ENCODE measurements around the gene MGAT2. TPM values are rescaled to one million over a fixed set of nuclear protein-coding genes. Genes with fewer than 3 reads are reported as not detected.

The MGAT2 gene
- total and polyA plus RNA-seq, 7 experiments from 2014 or later: 16.5 to 69.3 (median 26.3) TPM

DNA sequence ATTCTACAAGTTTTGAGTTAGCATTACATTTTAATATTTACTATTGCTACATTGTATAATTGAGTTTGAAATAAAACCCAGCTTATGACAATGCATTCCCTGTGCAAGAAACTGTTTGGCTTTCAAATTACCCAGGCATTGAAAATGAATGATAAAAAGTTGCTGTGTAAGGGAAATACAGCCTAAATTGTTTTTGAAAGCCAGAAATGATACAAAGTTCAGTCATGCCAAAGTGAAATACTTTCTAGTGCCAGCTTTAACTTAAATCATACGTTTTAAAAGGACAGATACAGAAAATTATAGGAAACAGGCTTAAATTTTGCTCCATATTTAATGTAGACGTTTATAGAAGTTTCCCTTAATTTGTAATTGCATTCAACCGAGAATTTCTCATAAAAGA is 2.8 kb downstream of the MGAT2 start:
- Histone ChIP-seq H3K4me3 (ENCODE audit: low read length) (peak overlapping the region; percentile 30), H3K4me1 (ENCODE audit: control insufficient read depth in 2 of 2, insufficient read depth in 2 of 2, low read length in 2 of 2) (peaks cover 30 to 37% of the 10 kb centered on the region in 2 donors), H3K27ac (ENCODE audit: low read depth, low read length) (peak overlapping the region; percentile 97), H3K36me3 (ENCODE audit: control insufficient read depth in 2 of 3, insufficient read depth in 3 of 3, low read length in 3 of 3) (peaks cover 2 to 12% (median 6%) of the 10 kb centered on the region in 3 experiments), H3K27me3 (ENCODE audit: control insufficient read depth in 2 of 2, insufficient read depth in 2 of 2, low read length in 2 of 2) (no peaks in the 10 kb centered on the region), H3K9me3 (ENCODE audit: control insufficient read depth in 2 of 3, low read length in 3 of 3) (no peaks in the 10 kb centered on the region)
- DNase-seq (no peak), ATAC-seq (no peak)
- no peaks in the 10 kb centered on the region for H3K27me3 Mint-ChIP-seq
- POLR2A ChIA-PET: interaction anchor here (0.6 to 7.1 kb wide), 5 partner anchors 12 to 224 kb away, joined by 3 to 226 read pairs (median 79); partner anchors contain the start of genes DNAAF2, KLHDC2 and RPS29
- no peaks in the 10 kb centered on the region for H3K9me3 Mint-ChIP-seq
- H3K4me1 Mint-ChIP-seq: peaks cover 31 to 75% (median 50%) of the 10 kb centered on the region in 7 donors
- peaks cover 1 to 35% (median 12%) of the 10 kb centered on the region in 5 donors for H3K36me3 Mint-ChIP-seq
- peak overlapping the region in 6 of 9 donors; percentile 45 to 86 (median 64) for H3K27ac Mint-ChIP-seq
- H3K4me3 Mint-ChIP-seq: peak overlapping the region; percentile 37 to 99 (median 60)
- CTCF ChIA-PET: interaction anchor here (1.5 to 4.6 kb wide), 2 partner anchors 9 to 12 kb away, joined by 10 to 37 read pairs; partner anchors contain the start of gene DNAAF2
- intact Hi-C loops (cut with micrococcal nuclease): loop anchor here (5.0 kb wide), 6 partner anchors 379 to 1214 kb away; partner anchors contain the start of genes SOS2 (in 2 of the 2), DMAC2L (in 1 of the 2), L2HGDH (in 1 of the 2) and MAP4K5 (in 1 of the 2)

DNA sequence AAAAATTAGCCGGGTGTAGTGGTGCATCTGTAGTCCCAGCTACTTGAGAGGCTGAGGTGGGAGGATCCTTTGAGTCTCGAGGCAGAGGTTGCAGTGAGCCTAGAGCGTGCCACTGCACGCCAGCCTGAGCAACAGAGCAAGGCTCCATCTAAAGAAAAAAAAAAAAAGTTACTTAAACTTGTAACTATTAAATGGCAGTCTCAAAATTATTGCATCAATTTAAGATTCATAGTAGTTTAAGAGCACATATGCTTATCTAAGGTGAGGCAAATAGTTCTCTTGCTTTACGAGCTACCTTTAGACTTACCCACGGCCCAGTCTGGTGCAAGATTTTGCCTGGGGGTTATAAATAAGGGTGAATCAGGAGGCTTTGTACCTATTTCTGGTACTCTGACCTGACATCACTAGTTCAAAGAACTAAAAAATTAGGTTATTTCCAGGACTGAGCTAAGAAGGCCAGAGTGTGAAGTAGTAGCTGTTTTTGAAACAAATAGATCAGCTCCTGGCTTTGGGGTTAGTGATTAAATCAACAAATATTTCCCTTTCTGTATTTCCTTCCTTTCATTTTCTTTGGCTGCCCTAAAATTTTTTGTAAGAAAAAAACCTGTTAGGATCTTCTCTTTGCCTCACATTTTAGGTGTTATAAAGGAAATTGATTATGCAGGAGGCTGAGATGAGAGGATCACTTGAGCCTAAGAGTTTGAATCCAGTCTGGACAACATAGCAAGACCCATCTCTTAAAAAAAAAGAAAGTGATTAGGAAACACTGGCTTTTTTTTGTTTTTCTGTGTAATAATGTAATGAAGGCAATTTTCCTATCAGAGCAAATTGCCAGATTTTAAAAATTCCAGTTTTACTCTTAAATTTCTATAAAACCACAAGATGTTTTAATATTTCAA is 3.6 kb downstream of the MGAT2 start:
- Mint-ChIP-seq H3K36me3 (peaks cover 0 to 30% (median 5%) of the 10 kb centered on the region in 5 donors), H3K27me3 (no peaks in the 10 kb centered on the region), H3K27ac (peak overlapping the region; percentile 40 to 86 (median 66)), H3K9me3 (no peaks in the 10 kb centered on the region), H3K4me3 (peak overlapping the region; percentile 33 to 99 (median 58)), H3K4me1 (peaks cover 29 to 72% (median 49%) of the 10 kb centered on the region in 7 donors)
- ATAC-seq (no peak), DNase-seq (peak in 1 of 9 donors; percentile 43)
- CTCF ChIA-PET: interaction anchor here (0.7 to 4.6 kb wide), 5 partner anchors 8 to 237 kb away, joined by 3 to 37 read pairs (median 3); partner anchors contain the start of genes DNAAF2 and NEMF
- H3K27ac ChIP-seq (ENCODE audit: low read depth, low read length): peak overlapping the region; percentile 97
- H3K4me3 ChIP-seq (ENCODE audit: low read length): no peak overlapping the region
- intact Hi-C loops (cut with micrococcal nuclease): loop anchor here (5.0 kb wide), 6 partner anchors 378 to 1213 kb away; partner anchors contain the start of genes SOS2 (in 2 of the 2), DMAC2L (in 1 of the 2), L2HGDH (in 1 of the 2) and MAP4K5 (in 1 of the 2)
- H3K27me3 ChIP-seq (ENCODE audit: control insufficient read depth in 2 of 2, insufficient read depth in 2 of 2, low read length in 2 of 2): no peaks in the 10 kb centered on the region
- H3K36me3 ChIP-seq (ENCODE audit: control insufficient read depth in 2 of 3, insufficient read depth in 3 of 3, low read length in 3 of 3): peaks cover 0 to 9% (median 0%) of the 10 kb centered on the region in 3 experiments
- H3K9me3 ChIP-seq (ENCODE audit: control insufficient read depth in 2 of 3, low read length in 3 of 3): no peaks in the 10 kb centered on the region
- POLR2A ChIA-PET: interaction anchor here (0.7 to 7.1 kb wide), 6 partner anchors 11 to 421 kb away, joined by 3 to 226 read pairs (median 4); partner anchors contain the start of genes DNAAF2 and RPS29
- H3K4me1 ChIP-seq (ENCODE audit: control insufficient read depth in 2 of 2, insufficient read depth in 2 of 2, low read length in 2 of 2): peaks cover 22 to 35% of the 10 kb centered on the region in 2 donors

DNA sequence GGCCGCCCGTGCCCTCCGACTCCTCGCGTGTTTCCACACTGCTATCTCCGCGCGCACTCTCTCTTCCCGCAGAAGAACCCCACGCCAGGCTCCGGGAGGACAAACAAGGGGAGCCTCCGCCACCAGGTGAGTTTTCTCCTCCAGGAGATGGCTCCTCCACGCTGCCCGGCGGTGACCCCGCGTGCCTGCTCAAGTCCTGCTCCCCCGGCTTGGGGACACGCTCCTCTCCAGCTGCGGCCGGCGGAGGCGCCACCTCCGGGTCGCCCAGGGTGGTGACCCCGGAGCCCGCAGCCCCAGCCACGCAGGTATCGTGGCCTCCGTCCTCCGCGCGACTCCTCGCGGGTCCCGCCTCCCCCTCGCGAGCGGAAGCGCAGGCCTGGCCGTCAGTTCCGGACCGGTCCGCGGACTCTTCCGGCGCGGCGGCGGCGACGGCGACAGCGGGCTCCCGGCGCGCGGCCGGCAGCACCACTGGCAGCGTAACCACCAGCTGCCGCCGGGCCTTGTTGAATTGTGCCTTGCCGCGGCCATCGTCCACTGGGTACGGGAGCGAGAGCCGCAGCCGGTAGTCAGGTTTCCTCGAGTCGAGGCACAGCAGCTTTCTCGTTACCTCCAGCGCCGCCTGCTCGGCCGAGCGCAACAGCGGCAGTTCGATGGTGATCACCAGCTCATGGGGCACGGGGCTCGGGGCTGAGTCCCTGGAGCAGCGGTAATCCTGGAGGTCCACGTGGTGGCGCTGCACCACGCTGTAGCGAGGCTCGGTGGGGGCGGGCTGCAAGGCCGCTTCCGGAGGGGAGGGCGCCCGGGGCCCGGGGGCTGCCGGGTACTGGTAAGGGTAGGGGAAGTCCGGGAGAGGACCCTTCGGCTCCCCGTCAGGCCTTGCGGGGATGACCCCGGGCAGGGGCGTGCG is 13.3 kb downstream of the MGAT2 start:
- H3K4me1 Mint-ChIP-seq: peaks cover 35 to 71% (median 52%) of the 10 kb centered on the region in 7 donors
- H3K9me3 Mint-ChIP-seq: peaks cover 0 to 2% (median 0%) of the 10 kb centered on the region in 11 donors
- peaks cover 4 to 18% (median 11%) of the 10 kb centered on the region in 5 donors for H3K36me3 Mint-ChIP-seq
- no peaks in the 10 kb centered on the region for H3K9me3 ChIP-seq (ENCODE audit: control insufficient read depth in 2 of 3, low read length in 3 of 3)
- no peaks in the 10 kb centered on the region for H3K27me3 Mint-ChIP-seq
- peaks cover 0 to 11% (median 0%) of the 10 kb centered on the region in 3 experiments for H3K36me3 ChIP-seq (ENCODE audit: control insufficient read depth in 2 of 3, insufficient read depth in 3 of 3, low read length in 3 of 3)
- ATAC-seq (peak; percentile 92), DNase-seq (peak; percentile 89 to 96 (median 93))
- peaks cover 19 to 29% of the 10 kb centered on the region in 2 donors for H3K4me1 ChIP-seq (ENCODE audit: control insufficient read depth in 2 of 2, insufficient read depth in 2 of 2, low read length in 2 of 2)
- ChIA-PET CTCF (interaction anchor here (0.7 to 4.9 kb wide), 15 partner anchors 8 to 228 kb away, joined by 3 to 37 read pairs (median 4); partner anchors contain the start of genes KLHDC2, MGAT2, NEMF and POLE2), POLR2A (interaction anchor here (0.6 to 8.5 kb wide), 26 partner anchors 11 to 1100 kb away, joined by 3 to 226 read pairs (median 4); partner anchors contain the start of genes KLHDC1, KLHDC2, LRR1 and MGAT2)
- no peaks in the 10 kb centered on the region for H3K27me3 ChIP-seq (ENCODE audit: control insufficient read depth in 2 of 2, insufficient read depth in 2 of 2, low read length in 2 of 2)
- peak overlapping the region; percentile 71 to 96 (median 90) for H3K27ac Mint-ChIP-seq
- peak overlapping the region; percentile 81 to 99 (median 96) for H3K4me3 Mint-ChIP-seq
- intact Hi-C loops (cut with micrococcal nuclease): loop anchor here (1.0 to 10.0 kb wide), 19 partner anchors 14 to 898 kb away; partner anchors contain the start of genes KLHDC2 (in 2 of the 2), LRR1 (in 2 of the 2), MGAT2 (in 2 of the 2) and POLE2 (in 2 of the 2)
- H3K4me3 ChIP-seq (ENCODE audit: low read length): peak overlapping the region; percentile 99
- H3K27ac ChIP-seq (ENCODE audit: low read depth, low read length): peak overlapping the region; percentile 96

DNA sequence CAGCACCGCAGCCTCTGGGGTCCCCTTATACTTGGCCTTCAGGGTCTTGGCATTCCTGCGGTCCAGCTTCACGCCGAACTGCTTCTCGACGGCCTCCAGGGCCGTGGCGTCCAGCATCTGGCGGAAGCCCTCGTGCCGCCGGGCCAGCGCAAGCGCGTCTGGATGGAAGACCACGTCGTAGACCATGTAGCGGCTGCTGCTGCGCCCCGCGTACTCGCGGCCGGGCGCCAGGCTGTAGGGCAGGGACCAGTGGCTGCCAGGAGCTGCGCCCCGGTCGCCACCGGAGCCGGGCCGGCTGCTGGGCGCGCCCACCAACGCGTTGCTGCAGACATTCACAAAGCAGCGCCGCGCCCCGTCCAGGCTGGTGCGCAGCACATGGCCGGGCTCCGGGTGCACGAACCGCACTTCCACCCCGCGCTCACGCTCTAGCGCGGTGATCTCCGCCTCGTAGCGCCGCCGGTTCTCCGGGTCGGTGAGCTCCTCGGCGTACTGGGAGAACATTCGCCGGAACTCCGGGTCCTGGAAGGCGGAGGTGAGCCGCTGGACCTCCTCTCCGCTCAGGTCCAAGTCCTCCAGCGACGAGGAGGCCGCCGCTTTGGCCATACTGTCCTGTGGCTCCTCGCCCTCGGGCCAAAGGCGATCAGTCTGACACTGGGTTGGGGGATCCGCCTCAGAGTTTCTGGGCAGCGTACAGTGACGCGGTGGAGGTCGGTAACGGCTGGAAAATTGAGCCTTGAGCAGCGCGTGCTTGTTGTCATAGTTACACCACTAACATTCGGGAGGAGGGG is 14.1 kb downstream of the MGAT2 start, which contains the start of gene DNAAF2:
Gene DNAAF2, minus strand, starts transcription at position 698 of the 788 bp plus-strand sequence. Its CDS starts 95 bp downstream, at position 603.
- Histone ChIP-seq H3K4me3 (ENCODE audit: low read length) (peak within 1 kb of the TSS; percentile 99), H3K36me3 (ENCODE audit: control insufficient read depth in 2 of 3, insufficient read depth in 3 of 3, low read length in 3 of 3) (peaks cover 0 to 11% (median 0%) of the 10 kb centered on the region in 3 experiments), H3K27me3 (ENCODE audit: control insufficient read depth in 2 of 2, insufficient read depth in 2 of 2, low read length in 2 of 2) (no peaks in the 10 kb centered on the region), H3K9me3 (ENCODE audit: control insufficient read depth in 2 of 3, low read length in 3 of 3) (no peaks in the 10 kb centered on the region), H3K27ac (ENCODE audit: low read depth, low read length) (peak within 1 kb of the TSS; percentile 96), H3K4me1 (ENCODE audit: control insufficient read depth in 2 of 2, insufficient read depth in 2 of 2, low read length in 2 of 2) (peaks cover 19 to 29% of the 10 kb centered on the region in 2 donors)
- DNase-seq (peak in 8 of 9 donors; percentile 55 to 83 (median 76)), ATAC-seq (peak; percentile 55)
- Mint-ChIP-seq H3K9me3 (peaks cover 0 to 2% (median 0%) of the 10 kb centered on the region in 11 donors), H3K4me1 (peaks cover 40 to 73% (median 54%) of the 10 kb centered on the region in 7 donors), H3K4me3 (peak within 1 kb of the TSS; percentile 81 to 100 (median 96)), H3K27me3 (no peaks in the 10 kb centered on the region), H3K36me3 (peaks cover 4 to 19% (median 11%) of the 10 kb centered on the region in 5 donors), H3K27ac (peak within 1 kb of the TSS; percentile 90 to 99 (median 97))
- intact Hi-C loops (cut with micrococcal nuclease): loop anchor here (1.0 to 10.0 kb wide), 19 partner anchors 14 to 898 kb away; partner anchors contain the start of genes KLHDC2 (in 2 of the 2), LRR1 (in 2 of the 2), MGAT2 (in 2 of the 2) and POLE2 (in 2 of the 2)
- ChIA-PET CTCF (interaction anchor here (0.9 to 4.9 kb wide), 15 partner anchors 9 to 227 kb away, joined by 3 to 37 read pairs (median 4); partner anchors contain the start of genes KLHDC2, MGAT2, NEMF and POLE2), POLR2A (interaction anchor here (0.6 to 8.5 kb wide), 26 partner anchors 11 to 729 kb away, joined by 3 to 226 read pairs (median 4); partner anchors contain the start of genes KLHDC2, LRR1, MGAT2 and NEMF)
